Germinal center (tissue), 1 donor: ENCODE measurements around the gene POLR2F.

ENCODE experiments used
- DNase-seq: peaks from one replicate; pipeline ENCODE4 v3.0.0; 2012; ENCODE audit warnings: mixed read lengths, low spot score

POLR2F gene

GRCh38 chr22:38006906-38007305, 53.4 kb downstream of the POLR2F start:
- no peak for DNase-seq

DNA sequence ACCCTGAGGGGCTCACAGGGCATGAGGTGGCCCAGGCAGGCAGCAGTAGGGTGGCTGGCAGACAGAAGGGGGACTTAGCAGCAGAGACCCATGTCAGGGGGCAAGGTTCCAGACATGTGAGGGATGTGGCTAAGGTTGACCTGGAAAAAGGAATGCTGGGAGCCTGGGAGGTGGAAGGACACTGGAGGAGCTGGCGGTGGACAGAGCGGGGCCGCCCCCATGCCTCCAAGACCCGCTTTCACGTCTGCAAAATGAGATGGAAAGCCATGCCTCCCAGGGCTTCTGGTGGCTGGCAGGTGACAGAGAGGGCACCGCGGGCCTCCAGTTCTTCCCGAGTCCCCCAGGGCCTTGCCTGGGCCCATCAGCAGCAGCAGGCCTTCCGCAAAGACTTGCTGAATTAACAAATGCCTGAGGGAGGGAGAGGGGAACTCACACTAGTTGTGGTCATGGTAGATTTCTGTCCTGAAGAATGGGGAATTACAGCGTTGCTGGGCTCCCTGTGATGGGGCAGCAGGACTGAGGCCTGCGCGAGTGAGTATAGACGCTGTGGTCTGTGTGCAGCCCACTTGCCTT, 53.9 kb downstream of the POLR2F start:
- DNase-seq: no peak

GRCh38 chr22:38009000-38009806, 55.7 kb downstream of the POLR2F start:
- DNase-seq: no peak

- DNase-seq: no peak
Measured at GRCh38 chr22:38012604-38013072, 59.1 kb downstream of the POLR2F start.

- no peak for DNase-seq
Measured at GRCh38 chr22:38014083-38014482, 60.6 kb downstream of the POLR2F start.

DNA sequence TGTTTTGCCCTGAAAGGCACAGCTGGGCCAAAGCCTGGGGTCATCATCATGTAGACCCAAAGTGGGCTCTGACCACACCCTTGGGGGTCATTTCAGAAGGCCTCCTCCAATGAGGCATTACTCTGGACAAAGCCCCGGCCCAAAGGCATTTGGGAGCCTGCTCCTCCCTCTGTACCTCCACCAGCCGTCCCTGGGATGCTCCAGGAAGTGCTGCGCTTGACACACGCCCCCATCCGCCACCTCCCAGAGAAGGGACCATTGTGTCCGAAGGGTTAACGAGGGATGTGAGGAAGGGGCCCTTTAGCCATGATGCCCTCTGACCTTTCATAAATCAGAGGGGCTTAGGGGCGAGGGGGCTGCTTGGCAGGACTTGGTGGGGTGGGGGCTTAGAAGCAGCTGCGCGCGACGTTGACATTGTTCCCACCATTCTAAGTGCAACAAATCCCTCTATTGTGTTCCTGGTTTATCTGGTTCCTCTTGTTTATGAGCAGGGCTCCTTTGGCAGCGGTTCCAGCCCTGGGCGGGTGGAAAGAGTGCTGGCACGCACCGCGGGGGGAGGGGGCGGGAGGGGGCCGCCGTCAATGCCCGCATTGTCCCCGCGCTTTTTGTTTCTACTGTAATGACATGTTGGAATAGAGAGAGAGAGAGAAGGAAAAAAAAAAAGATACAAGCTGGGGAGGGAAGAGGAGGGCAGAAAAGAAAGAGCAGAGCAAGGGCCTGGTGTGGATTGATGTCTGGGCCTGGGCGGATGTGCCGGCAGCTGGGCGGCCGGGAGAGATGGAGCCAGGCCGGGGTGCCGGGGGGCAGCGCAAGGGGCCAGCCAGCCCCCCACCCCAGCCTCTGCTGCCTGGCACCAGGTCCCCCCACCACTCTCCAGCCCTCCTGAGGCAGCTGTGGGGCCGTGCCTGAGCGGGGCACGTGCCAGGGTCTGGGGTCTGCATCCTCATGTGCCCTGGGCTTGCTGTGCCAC, 63.0 kb downstream of the POLR2F start:
- DNase-seq: no peak

GRCh38 chr22:38017272-38017920, 63.9 kb downstream of the POLR2F start:
- no peak for DNase-seq

DNA sequence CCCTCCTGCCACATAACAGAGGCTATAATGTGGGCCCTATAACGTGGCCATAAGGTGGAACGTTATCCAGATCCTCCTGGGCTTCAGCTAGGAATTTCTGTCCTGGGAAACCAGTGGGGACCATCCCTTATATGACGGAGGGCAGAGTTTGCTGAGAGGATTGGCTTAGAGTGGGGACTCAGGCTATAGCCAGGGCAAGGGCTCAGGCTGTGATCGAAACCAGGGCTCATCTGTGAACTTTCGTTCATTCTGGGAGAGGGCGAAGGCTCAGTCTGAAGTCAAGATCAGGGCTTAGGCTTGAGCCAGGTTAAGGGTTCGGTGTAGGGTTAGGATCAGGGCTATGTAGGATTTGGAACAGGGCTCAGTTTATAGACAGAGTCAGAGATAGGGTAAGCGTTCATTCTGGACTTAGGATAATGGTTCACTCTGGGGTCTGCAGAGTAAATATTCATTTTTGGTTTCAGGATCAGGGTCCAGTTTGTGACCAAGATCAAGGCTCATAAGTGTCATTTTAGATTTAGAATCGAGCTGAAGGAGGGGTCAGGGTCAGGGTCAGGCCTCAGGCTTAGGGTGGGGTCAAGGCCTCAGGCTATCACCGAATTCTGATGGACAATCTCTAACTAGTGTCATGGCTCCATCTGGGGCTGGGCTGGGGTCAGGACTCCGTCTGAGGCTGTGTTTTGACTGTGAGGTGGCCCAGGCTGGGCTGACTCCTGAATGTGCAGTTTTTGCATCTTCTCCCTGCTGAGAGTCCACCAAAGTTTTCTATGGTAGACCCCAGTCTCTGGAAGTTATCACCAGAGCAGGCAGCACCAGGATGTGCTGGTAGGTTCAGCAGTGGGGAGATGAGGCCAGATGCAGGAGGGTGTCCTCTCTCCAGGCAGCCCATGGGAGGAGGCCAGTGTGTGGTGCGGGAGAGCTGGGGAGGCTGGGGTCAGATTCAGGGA, 64.7 kb downstream of the POLR2F start:
- no peak for DNase-seq
